ENCODE results near the gene SFT2D1.

Gene SFT2D1

DNA sequence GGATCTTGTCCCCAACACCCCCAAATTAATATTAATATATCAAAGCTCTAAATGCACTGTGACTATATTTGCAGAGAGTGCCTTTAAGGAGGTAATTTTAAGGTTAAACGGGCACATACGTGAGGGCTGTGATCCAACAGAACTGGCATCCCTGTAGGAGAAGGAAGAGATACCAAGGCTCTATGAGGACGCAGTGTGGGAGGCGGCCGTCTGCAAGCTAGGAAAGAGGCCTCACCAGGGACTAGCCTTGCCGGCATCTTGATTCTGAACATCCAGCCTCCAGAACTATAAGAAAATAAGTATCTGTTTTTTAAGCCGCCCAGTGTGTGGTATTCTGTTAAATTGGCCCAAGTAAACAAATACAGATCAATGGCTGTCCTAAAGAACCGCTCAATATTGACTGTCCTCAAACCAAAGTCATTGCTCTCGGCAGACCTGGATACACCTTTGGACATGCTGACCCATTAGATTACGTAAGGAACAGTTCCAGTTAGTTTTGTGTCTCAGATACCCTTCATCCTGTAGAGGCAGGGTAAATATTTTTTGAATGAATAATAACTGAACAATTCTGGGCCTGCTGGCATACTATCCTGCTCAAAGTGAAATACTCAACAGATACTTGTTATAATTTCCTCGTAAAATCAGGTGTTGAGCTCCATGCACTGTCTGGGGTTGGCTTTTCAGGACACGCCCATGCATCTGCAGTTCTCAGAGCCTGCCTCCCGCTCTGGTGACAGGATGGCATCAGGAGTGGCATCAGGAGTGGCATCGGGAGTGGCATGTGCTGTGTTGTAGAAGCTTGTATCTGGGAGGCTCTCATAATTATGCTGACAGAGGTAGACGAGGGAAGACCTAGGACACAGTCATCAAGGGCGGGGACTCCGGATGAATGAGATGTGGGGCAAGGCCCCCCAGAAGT is 40.5 kb downstream of the SFT2D1 start:
- no peak overlapping the region for H3K4me3 ChIP-seq (replicated peaks; ENCODE audit: low read depth, low read length)
- TF ChIP-seq, protein P1, sequence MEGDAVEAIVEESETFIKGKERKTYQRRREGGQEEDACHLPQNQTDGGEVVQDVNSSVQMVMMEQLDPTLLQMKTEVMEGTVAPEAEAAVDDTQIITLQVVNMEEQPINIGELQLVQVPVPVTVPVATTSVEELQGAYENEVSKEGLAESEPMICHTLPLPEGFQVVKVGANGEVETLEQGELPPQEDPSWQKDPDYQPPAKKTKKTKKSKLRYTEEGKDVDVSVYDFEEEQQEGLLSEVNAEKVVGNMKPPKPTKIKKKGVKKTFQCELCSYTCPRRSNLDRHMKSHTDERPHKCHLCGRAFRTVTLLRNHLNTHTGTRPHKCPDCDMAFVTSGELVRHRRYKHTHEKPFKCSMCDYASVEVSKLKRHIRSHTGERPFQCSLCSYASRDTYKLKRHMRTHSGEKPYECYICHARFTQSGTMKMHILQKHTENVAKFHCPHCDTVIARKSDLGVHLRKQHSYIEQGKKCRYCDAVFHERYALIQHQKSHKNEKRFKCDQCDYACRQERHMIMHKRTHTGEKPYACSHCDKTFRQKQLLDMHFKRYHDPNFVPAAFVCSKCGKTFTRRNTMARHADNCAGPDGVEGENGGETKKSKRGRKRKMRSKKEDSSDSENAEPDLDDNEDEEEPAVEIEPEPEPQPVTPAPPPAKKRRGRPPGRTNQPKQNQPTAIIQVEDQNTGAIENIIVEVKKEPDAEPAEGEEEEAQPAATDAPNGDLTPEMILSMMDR (IDR thresholded peaks at IDR 0.05; ENCODE audit: low read depth, low read length, missing control alignments): no peak
- no peak for DNase-seq (ENCODE audit: extremely low read depth, low read depth)

DNA sequence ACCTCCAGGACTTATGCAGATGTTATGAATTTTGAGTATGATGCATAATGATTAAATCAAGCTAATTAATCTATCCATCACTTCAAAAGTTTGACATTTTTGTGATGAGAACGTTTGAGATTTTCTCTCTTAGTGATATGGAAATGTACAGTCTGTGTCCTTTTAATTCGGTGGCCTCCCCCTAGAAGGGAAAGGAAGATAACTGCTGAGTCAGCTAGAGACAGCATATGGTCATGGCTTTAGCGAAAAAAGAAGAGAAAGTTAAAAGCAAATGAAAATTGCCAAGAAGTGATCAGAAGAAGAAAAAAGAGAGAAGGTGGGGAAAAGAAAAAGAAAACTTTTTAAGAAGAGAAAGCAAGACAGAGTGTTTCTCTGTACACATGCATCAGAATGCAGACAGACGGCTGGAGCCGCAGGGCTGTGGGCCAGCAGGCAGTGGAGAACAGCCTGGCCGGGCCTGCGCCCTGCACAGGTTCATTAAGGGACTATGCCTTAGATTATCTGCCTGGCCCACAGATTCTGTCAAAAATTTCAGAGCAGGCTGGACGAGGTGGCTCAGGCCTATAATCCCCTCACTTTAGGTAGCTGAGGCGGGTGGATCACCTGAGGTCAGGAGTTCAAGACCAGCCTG is 41.9 kb downstream of the SFT2D1 start:
- H3K4me3 ChIP-seq (replicated peaks; ENCODE audit: low read depth, low read length): no peak overlapping the region
- TF ChIP-seq, protein P1 (IDR thresholded peaks at IDR 0.05; ENCODE audit: low read depth, low read length, missing control alignments): no peak
- no peak for DNase-seq (ENCODE audit: extremely low read depth, low read depth)

DNA sequence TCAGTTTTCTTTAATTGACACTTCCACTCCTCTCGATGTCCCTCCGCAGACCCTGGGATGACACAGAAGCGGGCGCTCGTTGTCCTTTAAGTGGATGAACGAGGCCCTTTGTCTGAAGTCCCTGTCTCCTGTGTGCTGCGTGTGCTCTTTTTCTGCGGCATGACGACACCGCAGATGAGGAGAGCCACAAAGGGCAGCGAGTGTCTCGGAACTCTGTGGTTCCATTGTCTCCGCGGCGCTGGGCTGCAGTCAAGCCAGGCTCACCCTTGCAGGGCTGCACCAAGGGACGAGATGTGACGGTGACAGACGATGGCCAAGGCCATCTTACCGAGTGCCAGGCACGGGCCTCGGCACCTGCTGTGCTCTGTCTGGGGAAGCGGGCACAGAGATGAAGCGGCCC is 44.7 kb downstream of the SFT2D1 start:
- TF ChIP-seq, protein P1 (IDR thresholded peaks at IDR 0.05; ENCODE audit: low read depth, low read length, missing control alignments): no peak
- DNase-seq (ENCODE audit: extremely low read depth, low read depth): no peak
- no peak overlapping the region for H3K4me3 ChIP-seq (replicated peaks; ENCODE audit: low read depth, low read length)

DNA sequence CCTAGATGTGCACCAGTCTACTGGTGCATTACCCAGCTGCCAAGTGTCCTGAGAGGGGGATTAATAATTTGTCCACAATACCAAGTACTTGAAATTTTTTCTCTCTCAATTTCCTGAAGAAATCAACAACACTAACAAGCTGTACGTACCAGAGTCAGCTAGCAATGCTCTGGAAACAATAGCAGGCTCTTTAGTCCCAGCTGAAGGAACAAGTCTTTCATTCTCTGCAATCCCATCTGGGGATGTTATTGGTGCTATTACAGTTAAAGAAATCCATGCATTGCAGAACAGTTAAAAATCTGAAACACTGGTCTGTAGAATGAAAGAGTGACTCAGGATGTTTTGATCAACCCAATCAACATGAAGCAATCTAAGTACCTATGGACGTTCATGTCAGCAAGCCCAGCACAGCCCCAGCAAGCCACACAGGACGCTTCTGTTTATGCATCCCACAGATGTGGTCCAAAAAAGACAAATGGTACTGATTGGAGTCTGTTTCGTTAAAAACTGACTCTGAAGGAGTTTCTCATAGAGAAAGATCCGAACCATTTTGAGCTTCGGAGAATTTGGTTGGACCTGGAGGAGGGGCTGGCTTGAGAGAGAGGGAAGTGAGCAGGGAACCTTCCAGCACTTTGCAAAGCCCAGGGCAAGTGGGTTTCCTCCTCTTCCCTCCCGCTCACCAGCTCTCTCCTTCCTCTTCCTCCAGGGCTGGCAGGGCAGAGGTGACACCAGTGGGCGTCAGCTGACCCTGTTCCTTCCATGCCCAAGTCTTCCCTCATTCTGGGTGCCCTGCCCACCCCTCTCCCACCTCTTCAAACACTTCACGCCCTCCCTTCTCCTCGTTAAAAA is 46.1 kb downstream of the SFT2D1 start:
- TF ChIP-seq, protein P1 (IDR thresholded peaks at IDR 0.05; ENCODE audit: low read depth, low read length, missing control alignments): no peak
- H3K4me3 ChIP-seq (replicated peaks; ENCODE audit: low read depth, low read length): no peak overlapping the region
- no peak for DNase-seq (ENCODE audit: extremely low read depth, low read depth)

DNA sequence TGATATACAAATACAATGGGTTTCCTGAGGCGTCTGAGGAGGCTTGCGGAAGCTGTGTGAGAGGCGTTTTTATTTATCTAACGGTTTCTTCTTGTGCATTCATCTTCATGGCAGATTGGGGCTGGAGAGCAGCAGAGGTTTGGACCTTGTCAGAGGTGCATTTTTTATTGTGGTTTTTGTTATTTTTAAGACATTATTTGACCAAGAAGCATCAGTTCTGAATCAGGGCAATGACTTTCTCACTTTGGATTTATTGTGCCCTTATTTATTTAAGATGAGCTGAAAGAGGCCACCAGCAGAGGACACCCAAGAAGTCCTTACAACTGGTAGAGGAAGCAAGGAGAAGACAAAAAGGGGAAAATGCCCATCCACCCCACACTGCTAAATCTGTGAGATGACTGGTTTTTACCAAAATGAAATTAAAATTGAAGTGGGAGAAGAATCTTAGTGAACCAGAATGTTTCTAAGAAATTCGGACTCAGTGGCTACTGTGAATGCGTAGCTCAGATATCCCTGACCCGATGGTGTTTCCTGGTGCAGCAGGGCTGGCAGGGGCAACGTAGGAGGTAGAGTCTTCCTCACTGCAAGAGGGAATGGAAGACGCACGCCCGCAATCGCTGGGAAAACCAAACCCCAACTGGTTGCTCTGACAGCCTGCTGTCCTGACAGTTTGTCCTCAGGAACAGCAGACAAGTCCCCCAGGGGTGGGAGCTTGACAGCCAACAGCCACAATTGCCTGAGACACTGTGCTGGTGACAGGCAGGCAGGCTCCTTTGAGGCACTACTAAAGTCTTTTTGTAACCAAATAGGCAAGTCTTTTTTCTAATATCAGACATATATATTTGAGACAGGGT is 48.4 kb downstream of the SFT2D1 start:
- TF ChIP-seq, protein P1 (IDR thresholded peaks at IDR 0.05; ENCODE audit: low read depth, low read length, missing control alignments): no peak
- H3K4me3 ChIP-seq (replicated peaks; ENCODE audit: low read depth, low read length): no peak overlapping the region
- no peak for DNase-seq (ENCODE audit: extremely low read depth, low read depth)

Measured in HFF-Myc (cell line).